ENCODE results near the gene FLT3LG. TPM values are rescaled to one million over a fixed set of nuclear protein-coding genes. Genes with fewer than 3 reads are reported as not detected.

The FLT3LG gene
- total and polyA plus RNA-seq, 2 of the 8 experiments (the other 6 are each of a cell fraction or from before 2014, with no cell fraction given) = 1.6 to 3.2 TPM

DNA sequence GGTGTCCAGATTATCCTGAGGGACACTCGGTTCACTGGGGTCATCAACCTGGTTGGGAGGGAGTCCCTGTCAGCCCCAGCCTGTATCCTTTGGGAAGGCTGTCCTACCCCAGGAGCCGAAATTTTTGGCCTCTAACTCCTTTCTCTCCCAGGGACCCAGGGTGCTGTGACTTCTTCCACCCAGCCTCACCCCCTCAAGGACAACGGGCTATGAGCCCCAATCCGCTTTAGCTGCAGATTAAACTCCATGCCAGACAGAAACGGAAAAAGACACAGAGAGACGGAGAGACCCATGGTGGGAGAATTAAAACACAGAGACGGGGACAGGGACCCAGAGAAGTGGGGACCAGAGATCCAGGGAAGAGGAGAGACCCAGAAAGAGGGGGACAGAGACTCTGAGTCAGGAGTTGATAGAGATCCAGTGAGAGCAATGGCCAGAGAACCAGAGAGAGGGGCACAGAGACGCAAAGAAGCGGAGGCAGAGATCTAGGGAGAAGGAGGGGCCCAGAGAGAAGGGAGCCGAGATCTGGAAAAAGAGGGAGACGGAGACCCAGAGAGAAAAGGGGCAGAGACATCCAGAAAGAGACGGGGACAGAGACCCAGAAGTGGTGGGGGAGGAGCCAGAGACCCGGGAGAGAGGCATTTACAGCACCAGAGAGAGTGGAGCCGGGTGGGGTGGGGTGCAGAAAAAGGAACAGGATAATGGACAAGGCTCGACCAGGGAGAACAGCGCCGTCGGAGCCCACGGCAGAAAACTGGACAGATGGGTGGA lies 33.4 kb upstream of the FLT3LG start:
- H2BK12ac ChIP-seq (ENCODE audit: low read depth, low read length) = no peak overlapping the region
- no peak overlapping the region for H2BK20ac ChIP-seq (ENCODE audit: low read length)
- no peak overlapping the region for H2AFZ ChIP-seq (ENCODE audit: low read length)
- H3K4me2 ChIP-seq (ENCODE audit: insufficient read depth in 1 of 2, low read depth in 2 of 2, low read length in 2 of 2) = peak overlapping the region; percentile 53 to 73
- peaks cover 25 to 48% (median 43%) of the 10 kb centered on the region in 4 experiments for H3K27me3 ChIP-seq (replicated peaks in 1 of 4; ENCODE audit: control insufficient read depth in 3 of 4, extremely low read depth in 1 of 4, insufficient read depth in 3 of 4, low read length in 3 of 4)
- no peaks in the 10 kb centered on the region for H3K79me2 ChIP-seq (ENCODE audit: control insufficient read depth in 1 of 2, insufficient read depth in 2 of 2, low read length in 2 of 2)
- no peaks in the 10 kb centered on the region for H3K79me1 ChIP-seq (ENCODE audit: low read depth, low read length)
- no peak overlapping the region for H2BK120ac ChIP-seq (replicated peaks; ENCODE audit: low read depth, low read length)
- no peak overlapping the region for H3K14ac ChIP-seq (ENCODE audit: insufficient read length)
- peak overlapping the region; percentile 39 to 57 (median 50) for H3K4me3 ChIP-seq (ENCODE audit: extremely low read depth in 1 of 4, insufficient read depth in 2 of 4, low read depth in 3 of 4, low read length in 4 of 4)
- no peaks in the 10 kb centered on the region for H3K36me3 ChIP-seq (ENCODE audit: control insufficient read depth in 2 of 4, insufficient read depth in 4 of 4, low read length in 3 of 4)
- no peak overlapping the region for H3K56ac ChIP-seq (replicated peaks; ENCODE audit: insufficient read length, low read depth, low read length)
- ChIA-PET POLR2A (ENCODE audit: partially characterized antibody) (interaction anchor here (0.7 to 4.1 kb wide), 6 partner anchors 9 to 114 kb away, joined by 3 to 13 read pairs (median 4); partner anchors contain the start of genes ALDH16A1, GFY, PIH1D1 and RCN3), CTCF (ENCODE audit: partially characterized antibody) (interaction anchor here (1.5 to 3.3 kb wide), 6 partner anchors 10 to 74 kb away, joined by 5 to 15 read pairs (median 8); partner anchors contain the start of genes GFY and PIH1D1)
- no peak overlapping the region for H4K5ac ChIP-seq (ENCODE audit: insufficient read length, low read depth, low read length)
- H3K23ac ChIP-seq (ENCODE audit: insufficient read length) = no peak overlapping the region
- no peak overlapping the region for H4K91ac ChIP-seq (replicated peaks; ENCODE audit: insufficient read length, low read length)
- TF ChIP-seq SUZ12 (IDR thresholded peaks at IDR 0.05; ENCODE audit: low read length) (0 out of 2 replicates have a peak, but pooled peaks have one; percentile 31), EGR1 (IDR thresholded peaks at IDR 0.05; ENCODE audit: borderline replicate concordance, low read depth, low read length) (no peak), SIN3A (conservative IDR thresholded peaks at IDR 0.05 in 1 of 2, IDR thresholded peaks at IDR 0.05 in 1 of 2; ENCODE audit: low read depth in 1 of 2, low read length in 2 of 2) (no peak)
- H3K23me2 ChIP-seq (ENCODE audit: low read depth, low read length) = peaks cover 20% of the 10 kb centered on the region; the same call in 1 of the 2 replicates
- H4K20me1 ChIP-seq (replicated peaks in 1 of 2; ENCODE audit: control insufficient read depth in 1 of 2, insufficient read depth in 2 of 2, low read length in 2 of 2) = no peaks in the 10 kb centered on the region
- H3K9me3 ChIP-seq (ENCODE audit: insufficient read depth in 2 of 2, low read depth in 1 of 2, low read length in 1 of 2) = no peaks in the 10 kb centered on the region
- H2BK5ac ChIP-seq (ENCODE audit: low read depth, low read length) = no peak overlapping the region
- H3K9ac ChIP-seq (replicated peaks in 1 of 4; ENCODE audit: extremely low read depth in 1 of 4, low read depth in 3 of 4, low read length in 3 of 4) = no peak overlapping the region
- H3K4me1 ChIP-seq (replicated peaks in 1 of 4; ENCODE audit: control insufficient read depth in 3 of 4, insufficient read depth in 4 of 4, low read length in 3 of 4) = peaks cover 0 to 13% (median 8%) of the 10 kb centered on the region in 4 experiments; a peak in 5 of 7 replicates
- FAIRE-seq (no peak), DNase-seq (ENCODE audit: low read depth in 1 of 2, low spot score in 2 of 2) (no peak)
- H3K18ac ChIP-seq (ENCODE audit: extremely low read depth, low read length) = no peak overlapping the region
- WGBS, 2 experiments (ENCODE audit: extremely low coverage in 1 of 2, insufficient coverage in 1 of 2, insufficient read length in 1 of 2, insufficient replicate concordance in 2 of 2, low coverage in 1 of 2, low lambda C conversion rate in 2 of 2, missing lambda C conversion rate in 1 of 2) = 33% methylated on average over 18 of the region's 19 CpGs; no CpG with 5 or more reads in 1 of the 2 experiments
- H4K8ac ChIP-seq (ENCODE audit: extremely low read depth, insufficient read depth, low read length) = no peak overlapping the region; the same call in 1 of the 2 replicates
- H2AK5ac ChIP-seq (ENCODE audit: low read depth, low read length) = no peak overlapping the region
- H2BK15ac ChIP-seq (ENCODE audit: low read length) = no peak overlapping the region
- no peak overlapping the region for H3K27ac ChIP-seq (ENCODE audit: low read depth, low read length)
- no peak overlapping the region for H3K4ac ChIP-seq (replicated peaks; ENCODE audit: insufficient read length, low read depth, low read length)

Measured in H1 (cell line).